Stimulated activated CD4-positive, alpha-beta T cell treated with anti-CD3 and anti-CD28 coated beads, Interleukin-4, amount 100 ng/mL, for 4 hours (primary cell): ENCODE data around the gene MTRF1.

ENCODE experiments used
- DNase-seq, 2 experiments: peaks; one replicate each; pipeline ENCODE4 v3.0.0-alpha.2; 2020

Gene MTRF1, protein sequence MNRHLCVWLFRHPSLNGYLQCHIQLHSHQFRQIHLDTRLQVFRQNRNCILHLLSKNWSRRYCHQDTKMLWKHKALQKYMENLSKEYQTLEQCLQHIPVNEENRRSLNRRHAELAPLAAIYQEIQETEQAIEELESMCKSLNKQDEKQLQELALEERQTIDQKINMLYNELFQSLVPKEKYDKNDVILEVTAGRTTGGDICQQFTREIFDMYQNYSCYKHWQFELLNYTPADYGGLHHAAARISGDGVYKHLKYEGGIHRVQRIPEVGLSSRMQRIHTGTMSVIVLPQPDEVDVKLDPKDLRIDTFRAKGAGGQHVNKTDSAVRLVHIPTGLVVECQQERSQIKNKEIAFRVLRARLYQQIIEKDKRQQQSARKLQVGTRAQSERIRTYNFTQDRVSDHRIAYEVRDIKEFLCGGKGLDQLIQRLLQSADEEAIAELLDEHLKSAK

DNA sequence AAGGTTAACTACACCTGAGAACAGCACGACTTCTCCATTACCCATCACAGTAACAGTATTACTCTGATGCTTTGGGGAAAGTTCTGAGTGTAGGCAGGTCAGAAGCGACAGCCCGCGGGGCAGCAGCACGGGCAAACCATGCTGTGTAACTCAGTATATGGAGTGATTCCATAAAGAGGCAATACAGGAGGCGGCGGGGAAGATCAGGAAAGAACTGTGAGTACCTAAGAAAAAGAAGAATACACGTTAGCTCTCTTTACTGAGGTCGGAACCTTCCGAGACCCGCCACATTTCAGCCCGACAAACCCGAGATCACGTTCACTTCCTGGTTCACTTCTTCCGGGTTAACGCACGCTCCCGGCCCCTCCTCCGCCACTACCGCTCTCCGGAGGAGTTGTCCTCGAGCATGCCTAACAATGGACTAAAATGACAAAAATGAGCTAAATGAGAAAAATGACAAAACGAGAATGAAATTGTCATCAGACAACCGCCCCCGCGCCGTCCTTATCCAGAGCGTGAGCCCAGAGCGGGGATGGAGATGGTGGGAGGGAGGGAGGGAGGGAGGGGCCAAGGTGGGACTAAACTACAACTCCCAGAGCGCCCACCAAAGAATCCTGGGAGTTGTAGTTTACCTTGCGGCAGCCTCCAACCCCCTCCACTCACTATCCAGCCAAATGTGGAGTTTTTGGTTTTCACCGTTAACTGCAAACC, at the start of gene MTRF1:
TSS of gene MTRF1 (minus strand) at position 316 of the 711 bp plus-strand sequence. CDS start 2,669 bp downstream, outside the sequence.
- peak; percentile 71 to 81 for DNase-seq

DNA sequence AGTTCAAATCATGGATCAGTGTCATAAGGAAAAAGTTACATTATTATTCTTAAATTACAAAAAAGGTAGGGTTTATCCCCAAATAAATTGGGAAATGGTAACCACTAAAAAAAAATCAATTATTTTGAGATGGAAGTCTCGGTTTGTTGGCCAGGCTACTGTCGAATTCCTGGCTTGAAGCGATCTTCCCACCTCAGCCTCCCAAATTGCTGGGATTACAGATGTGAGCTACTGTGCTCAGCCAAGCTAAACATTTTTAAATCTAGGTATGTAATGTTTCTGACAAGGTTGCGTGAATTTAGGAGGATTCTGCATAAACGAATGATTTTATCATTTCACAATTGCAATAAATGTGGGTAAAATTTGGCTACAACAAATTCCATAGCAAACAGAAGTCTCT, 49.7 kb upstream of the MTRF1 start:
- DNase-seq: no peak

DNA sequence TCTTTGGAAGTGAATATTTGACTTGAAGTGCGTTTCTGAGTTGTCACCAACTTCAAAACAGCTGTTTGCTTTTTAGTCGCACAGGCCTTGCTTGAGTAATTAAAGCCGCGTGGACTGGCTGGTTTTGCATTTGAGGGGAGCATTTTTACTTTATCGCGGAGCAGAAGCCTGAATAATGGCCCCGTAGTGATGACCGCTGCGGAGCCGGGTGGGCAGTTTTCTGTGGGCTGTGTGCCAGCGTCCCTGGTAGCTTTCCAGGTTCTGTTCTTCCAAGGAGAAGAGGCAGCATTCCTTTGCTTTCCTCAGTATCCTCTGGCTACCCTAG, 48.8 kb upstream of the MTRF1 start:
- no peak for DNase-seq

DNA sequence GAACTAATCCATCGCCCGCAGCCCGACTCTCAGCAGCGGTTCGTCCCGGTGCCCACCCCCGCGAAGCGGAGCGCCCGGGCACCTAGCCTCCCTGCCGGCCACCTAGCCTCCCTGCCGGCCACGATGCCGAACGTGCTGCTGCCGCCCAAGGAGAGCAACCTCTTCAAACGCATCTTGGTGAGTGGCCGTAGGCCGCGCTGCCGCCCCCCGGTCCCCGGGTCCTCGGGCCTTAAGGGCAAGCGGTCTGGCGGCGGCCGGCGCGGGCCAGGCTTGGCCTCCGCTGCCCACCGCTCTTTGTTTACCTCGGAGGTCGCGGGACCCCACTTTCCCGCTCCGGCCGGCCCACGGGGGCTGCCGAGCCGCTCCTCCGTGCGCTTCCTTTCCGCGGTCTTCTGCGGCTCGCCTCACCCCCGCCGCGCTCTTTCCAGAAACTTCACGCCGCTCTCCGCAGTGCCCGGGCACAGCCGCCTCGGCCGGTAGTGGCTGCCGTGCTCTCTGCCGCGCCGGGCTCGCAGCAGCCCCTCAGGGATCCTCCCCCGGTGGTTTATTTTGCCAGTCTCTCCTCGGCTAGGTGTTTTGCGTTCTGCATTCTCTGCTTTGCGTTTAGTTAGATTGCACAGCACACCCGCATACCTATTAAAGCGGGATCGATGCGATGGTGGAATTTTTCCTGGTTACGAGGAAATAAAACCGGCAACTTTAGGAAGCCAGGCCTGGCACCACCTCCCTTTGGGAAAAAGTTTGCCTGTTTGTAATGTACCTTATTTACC, 48.2 kb upstream of the MTRF1 start:
- DNase-seq: peak; percentile 42 to 49

DNA sequence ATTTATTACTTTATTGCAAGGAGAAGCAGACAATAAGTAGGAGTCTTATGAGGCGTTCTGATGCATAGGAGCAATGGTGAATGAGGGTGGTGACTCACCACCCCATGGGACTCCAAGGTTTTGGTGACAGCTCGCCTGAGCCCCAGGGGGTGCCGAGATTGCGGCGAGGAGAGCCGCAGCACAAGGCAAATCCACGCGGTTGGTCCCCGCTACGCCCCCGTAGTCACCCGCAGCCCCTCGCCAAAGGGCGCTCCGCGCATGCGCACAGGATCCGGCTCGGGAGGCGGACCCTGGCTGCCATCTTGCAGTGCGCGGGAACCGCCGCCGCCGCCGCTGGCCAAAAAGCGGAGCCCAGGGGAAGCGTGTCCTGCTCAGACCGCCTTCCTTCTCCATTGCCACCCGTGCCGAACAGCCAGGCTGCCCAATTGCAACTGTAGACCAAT, 47.6 kb upstream of the MTRF1 start, which contains the start of gene NAA16:
TSS of gene NAA16 (plus strand) at position 305 of the 443 bp plus-strand sequence. CDS start 262 bp downstream, outside the sequence.
- peak; percentile 97 to 98 for DNase-seq

DNA sequence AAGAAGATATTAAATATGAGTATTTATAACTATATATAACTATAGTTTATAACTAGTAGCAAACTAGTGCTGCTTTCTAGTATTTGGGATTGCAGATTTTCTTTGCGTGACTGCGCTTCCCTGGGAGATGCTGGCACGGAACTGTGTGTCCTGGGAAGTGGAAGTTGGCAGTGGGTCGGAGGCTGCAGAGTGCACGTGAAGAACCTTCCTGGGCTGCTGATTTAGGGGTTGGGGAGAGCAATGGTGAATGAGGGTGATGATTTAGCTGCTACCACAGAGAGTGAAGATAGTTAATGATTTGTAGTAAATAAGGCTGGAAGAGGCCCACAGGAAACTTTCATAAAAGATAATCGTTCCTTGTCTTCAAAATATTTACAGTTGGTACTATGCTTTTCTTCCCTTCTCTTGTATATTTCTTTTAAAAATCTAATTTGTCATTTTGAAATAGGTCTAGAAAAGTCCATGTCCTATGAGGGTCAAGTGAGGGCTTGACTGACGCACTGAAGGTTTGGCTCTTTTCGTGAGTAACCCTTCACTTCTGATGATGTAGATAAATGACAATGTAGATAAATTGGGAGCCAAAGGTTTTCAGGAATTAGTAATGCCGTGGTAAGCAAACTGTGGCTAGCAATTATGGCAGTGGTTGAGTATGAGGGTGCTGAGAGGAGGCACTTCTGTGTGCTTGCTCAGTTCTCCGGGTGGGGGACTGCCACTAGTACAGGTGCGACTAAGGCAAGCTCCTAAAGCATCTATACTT, 44.7 kb upstream of the MTRF1 start:
- no peak for DNase-seq

DNA sequence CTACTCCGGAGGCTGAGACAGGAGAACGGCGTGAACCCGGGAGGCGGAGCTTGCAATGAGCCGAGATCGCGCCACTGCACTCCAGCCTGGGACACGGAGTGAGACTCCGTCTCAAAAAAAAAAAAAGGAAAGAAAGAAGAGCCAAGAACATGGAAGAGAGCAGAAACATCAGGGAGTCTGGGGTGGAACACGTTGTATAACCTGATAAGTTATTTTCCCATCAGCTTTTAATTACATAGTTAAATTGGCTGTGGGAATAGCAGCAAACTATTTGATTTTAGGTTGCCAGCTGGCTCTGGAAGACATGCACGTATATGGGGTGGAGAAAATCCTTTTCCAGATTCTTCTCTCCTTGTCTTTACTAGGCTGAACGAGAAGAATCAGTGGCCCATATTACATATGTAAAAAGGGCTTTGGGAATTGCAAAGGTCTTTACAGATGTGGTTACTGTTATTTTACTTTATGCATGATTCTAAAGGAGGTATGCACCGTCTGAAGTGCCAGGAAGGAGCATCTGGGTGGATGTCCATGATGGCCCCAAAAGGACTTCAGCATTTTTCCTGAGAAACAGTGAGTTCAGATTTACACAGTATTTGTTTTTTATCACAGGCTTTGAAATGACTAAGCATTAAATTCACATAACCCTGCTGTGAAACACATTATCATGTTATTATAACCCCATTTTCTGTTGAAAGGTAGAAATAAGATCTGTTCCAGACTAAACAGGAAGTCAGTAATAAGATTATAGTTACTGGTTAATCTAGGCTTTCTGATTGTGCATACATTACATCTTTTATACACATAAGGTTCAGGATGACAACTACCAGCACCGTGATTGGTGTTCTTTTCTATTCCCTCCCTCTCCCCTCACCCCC, 43.1 kb upstream of the MTRF1 start:
- DNase-seq: no peak

DNA sequence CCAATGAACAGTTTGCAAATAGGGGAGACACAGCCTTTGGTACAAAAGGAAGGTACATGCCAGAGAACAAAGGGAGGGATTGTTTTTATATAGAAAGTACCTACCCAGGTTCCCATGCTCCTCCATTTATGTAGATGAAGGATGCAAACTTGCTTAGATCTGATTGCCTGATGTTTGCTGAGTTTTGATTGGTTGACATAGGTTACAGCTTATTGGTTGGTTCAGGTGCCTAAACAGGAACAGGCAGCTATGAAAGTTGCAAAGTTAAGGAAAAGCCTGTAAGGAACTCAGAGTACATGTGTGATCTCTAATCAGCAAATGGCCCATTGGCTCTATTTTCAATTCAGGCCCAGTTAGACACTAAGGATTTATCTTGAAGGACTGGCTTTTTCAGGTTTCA, 41.2 kb upstream of the MTRF1 start:
- DNase-seq: no peak

DNA sequence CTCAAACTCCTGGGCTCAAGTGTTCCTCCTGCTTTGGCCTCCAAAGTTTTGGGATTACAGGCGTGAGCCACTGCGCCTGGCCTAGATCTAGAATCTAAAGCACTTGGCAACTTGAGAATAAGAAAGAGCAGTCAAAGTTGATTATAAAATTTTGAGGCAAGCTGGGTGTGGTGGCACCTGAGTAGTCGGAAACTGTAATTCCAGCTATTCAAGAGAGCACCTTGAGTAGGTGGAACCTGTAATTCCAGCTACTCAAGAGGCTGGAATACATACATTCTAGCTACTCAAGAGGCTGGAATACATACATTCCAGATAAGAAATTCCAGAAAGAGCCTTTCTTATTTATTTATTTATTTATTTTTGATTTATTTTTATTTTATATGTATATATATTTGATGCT, 39.4 kb upstream of the MTRF1 start:
- DNase-seq: no peak

DNA sequence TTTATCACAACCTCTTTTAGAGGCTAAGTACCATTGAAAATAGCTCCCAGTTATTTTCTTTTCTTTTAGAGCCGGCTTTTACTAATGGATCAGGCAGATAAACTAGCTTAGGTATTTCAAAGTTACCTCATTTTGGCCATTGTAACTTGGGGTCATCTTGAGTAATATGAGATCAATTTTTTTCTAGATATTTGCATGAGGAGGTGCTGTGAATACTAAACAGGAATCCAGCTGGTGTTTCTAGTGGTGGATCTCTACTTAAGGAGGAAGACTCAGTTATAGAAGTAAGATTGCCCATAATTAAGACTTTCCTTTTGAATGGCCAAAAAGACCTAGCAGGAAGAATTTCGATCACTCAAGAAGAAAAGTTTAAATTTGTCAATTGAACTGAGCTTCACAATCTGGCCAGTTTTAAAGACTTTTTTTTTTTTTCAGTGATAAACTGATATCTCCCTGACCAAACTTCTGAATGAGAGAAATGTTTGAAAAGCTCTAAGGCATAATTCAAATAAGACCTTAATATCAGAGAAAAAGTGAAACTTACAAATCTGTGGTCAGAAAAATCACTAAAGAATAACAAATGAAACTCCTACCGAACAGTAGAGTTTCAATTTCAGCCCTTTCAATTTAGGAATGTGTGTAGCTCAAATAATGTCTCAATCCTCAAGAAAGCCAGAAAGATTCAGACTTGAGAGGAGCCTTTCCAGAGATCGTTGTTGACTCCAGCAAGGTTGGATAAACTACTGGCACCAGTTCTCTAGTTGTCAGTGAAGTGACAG, 36.1 kb upstream of the MTRF1 start:
- no peak for DNase-seq

DNA sequence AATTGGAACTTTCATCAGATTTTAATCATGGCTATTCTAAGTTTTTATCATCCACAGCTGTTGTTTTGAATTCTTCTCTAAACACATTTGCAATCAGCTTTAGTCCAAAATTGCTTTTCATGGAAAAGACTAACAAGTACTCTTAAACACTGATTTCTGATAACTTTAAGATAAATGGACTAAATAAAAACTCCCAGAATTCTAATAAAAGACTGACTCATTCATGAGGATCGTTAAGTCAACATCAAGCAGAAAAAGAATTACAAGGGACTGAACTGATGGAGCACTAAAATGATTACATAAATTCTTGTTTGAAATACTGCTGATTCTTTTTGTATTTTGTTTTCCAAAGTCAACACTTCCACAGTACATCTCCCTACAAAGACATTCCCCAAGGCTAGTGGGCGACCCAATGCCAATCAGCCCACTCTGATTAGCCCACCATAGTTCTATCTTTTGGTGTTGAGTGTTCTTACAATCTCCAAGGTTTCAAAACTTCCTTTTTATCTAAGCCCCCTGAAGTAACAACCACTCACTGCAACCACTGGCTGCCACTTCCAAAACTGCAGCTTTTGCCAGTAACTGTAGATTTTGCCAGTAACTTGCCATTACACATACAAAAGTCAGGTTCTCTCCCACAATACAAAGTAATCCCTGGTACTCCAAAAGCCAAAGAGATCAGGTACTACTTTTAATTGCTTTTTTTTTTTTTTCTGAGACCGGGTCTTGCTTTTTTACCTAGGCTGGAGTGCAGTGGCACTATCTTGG, 33.7 kb upstream of the MTRF1 start:
- DNase-seq: no peak

DNA sequence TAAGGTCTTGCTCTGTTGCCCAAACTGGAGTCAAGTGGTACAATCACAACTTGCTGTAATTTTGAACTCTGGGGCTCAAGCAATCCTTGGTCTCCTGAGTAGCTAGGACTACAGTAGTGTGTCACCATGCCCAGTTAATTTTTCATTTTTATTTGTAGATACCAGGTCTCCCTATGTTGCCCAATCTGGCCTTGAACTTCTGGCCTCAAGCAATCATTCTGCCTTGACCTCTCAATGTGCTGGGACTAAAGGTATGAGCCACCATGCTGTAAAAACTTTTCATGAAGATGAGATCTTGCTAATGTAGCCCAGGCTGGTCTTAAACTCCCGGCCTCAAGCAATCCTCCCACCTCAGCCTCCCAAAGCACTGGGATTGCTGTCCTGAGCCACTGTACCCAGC, 32.6 kb upstream of the MTRF1 start:
- DNase-seq: no peak

DNA sequence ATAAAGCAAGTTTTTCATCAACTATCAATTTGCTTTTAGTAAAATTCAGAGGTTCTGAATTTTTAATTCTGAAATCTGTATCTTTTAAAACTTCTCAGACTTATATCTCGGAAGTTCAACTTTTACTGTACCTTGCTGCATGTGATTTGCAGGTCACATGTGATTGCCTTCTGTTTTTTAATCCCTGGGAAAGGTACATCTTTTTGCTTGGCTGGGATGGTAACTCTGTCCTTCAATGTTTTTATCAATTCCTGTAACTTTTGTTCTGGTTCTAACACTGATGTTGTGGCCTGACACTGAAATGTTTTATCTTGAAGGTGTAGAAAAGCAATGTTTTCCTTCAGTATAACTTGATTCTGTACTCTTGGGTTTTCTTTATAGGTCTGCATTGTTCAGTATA, 31.5 kb upstream of the MTRF1 start:
- no peak for DNase-seq

DNA sequence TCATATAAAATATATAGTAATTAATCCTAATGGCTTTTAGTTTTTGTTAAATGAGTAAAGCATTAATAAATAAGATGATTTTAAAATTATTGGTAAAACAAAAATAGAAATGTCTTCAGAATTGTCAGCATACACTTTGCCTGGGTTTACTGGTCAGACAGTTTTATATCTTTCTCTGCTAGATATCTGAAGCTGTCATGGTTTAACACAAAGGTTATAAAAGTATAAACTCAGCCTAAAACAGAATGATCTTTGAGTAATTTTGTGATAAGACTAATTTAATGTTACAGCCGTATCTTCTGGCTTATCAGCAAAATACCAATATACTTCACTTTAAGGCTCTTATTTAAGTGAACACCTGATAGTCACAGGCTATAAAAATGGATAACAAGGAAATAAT, 29.9 kb upstream of the MTRF1 start:
- DNase-seq: no peak

DNA sequence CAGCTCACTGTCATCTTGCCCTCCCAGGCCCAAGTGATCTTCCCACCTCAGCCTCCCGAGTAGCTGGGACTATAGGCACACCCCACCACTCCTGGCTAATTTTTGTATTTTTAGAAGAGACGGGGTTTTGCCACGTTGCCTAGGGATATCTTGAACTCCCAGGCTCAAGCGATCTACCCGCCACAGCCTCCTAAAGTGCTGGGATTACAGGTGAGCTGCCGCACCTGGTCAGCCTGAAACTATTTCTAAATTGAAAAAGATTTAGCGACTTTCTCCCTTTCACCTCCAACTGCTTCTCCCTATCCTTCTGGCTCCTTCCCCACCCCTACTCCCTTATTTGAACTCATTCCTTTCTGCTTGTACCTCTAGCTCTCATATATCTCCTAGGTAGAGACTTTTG, 27.9 kb upstream of the MTRF1 start:
- no peak for DNase-seq

DNA sequence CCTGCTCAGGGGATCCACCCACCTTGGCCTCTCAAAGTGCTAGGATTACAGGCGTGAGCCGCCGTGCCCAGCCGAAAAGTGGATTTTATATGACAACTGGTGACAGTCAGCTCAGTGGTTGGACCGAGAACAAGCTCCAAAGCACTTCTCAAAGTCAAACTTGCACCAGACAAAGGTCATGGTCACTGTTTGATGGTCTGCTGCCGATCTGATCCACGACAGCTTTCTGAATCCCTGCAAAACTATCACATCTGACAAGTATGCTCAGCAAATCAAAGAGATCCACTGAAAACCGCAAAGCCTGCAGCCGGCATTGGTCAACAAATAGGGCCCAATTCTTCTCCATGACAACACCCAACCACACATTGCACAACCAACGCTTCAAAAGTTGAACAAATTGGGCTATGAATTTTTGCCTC, 26.1 kb upstream of the MTRF1 start:
- DNase-seq: no peak

DNA sequence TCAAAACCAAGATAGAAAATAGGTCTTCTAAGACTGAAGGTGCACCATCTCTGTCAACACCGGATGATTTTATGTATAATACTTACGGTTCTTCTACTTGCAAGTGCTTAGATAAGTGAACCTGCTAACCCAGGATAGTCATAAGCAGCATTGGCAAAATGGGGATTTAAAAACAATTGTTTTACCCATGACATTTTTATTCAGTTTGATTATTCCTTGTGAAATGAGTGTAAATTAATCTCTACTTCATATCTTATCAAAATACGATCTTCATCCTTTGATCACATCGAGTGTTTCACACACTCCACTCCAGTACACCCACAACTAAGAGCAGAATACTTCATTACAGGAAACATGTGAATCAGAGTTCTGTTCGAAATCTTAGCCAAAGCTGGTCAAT, 23.0 kb upstream of the MTRF1 start:
- no peak for DNase-seq

DNA sequence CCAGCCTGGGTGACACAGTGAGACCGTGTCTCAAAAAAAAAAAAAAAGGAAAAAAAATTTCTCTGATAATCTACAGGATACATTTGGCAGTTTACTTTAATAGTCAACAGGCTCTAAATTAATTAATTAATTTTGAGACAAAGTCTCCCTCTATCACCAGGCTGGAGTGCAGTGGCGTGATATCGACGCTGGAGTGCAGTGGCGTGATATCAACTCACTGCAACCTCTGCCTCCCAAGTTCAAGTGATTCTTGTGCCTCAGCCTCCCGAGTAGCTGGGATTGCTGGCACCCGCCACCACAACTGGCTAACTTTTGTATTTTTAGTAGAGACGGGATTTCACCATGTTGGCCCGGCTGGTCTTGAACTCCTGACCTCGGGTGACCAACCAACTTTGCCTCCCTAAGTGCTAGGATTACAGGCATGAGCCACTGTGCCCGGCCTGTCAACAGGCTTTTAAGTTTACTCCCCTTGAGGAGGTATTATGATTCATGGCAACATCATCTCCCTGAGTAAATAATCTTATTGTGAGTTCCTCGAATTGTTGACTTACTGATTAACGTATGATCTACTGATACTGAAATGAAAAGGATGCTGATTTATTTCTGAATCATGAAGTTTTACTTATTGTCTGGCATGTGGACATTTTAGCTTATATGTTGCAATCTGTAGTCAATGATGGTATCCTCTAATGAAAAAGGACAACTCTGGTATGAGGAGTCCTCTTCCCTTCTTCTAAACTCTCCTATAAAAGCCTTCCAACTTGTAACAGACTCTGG, 21.3 kb upstream of the MTRF1 start:
- no peak for DNase-seq

DNA sequence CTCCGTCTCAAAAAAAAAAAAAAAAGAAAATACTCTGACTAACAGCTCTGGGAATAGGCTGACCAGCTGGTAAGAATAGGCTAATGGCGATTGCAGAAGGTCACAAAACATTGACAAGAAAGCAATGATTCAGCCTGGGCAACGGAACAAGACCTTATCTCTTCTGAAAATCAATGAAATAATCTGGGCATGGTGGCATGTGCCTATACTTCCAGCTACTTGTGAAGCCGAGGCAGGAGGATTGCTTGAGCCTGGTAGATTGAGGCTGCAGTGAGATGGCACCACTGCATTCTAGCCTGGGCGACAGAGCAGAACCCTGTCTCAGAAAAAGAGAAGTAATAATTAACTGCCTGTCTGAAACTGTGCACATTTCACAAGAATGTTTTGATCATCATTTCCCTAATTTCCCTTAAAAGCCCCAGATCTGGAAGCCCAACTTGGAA, 18.8 kb upstream of the MTRF1 start:
- no peak for DNase-seq
